Osteocyte (in vitro differentiated cells): ENCODE results near the gene TBKBP1. TPM values are rescaled to one million over a fixed set of nuclear protein-coding genes. Genes with fewer than 3 reads are reported as not detected.

Experiments
- DNase-seq: peaks from one replicate; pipeline ENCODE4 v3.0.0; 2021; ENCODE audit warnings: mixed read lengths; ENCODE audit not compliant: unreplicated experiment; ENCODE audit errors: extremely low spot score
- H3K27ac Mint-ChIP-seq: one replicate; pipeline ENCODE4 v1.8.0; 2021; ENCODE audit warnings: mild to moderate bottlenecking, mixed read lengths; ENCODE audit not compliant: unreplicated experiment
- H3K27me3 Mint-ChIP-seq: one replicate; pipeline ENCODE4 v1.8.0; 2021; ENCODE audit warnings: mixed read lengths; ENCODE audit not compliant: unreplicated experiment
- H3K36me3 Mint-ChIP-seq: one replicate; pipeline ENCODE4 v1.8.0; 2021; ENCODE audit warnings: mixed read lengths; ENCODE audit not compliant: unreplicated experiment
- H3K4me1 Mint-ChIP-seq: one replicate; pipeline ENCODE4 v1.8.0; 2021; ENCODE audit warnings: mixed read lengths; ENCODE audit not compliant: unreplicated experiment
- H3K4me3 Mint-ChIP-seq: one replicate; pipeline ENCODE4 v1.8.0; 2021; ENCODE audit warnings: mild to moderate bottlenecking, moderate library complexity, mixed read lengths; ENCODE audit not compliant: unreplicated experiment
- H3K9me3 Mint-ChIP-seq: one replicate; pipeline ENCODE4 v1.8.0; 2021; ENCODE audit warnings: mixed read lengths; ENCODE audit not compliant: unreplicated experiment
- total RNA-seq: library from RNA; stranded (reverse); gene quantifications from 2 replicates; pipeline ENCODE4 v1.2.1, GENCODE V29; 2021
- TF ChIP-seq, protein P1 (sequence below): fragments of 200-600 bp; sonication (generic); IDR thresholded peaks from 2 replicates; pipeline ENCODE4 v1.5.0; 2021; ENCODE audit warnings: antibody characterized with exemption, mild to moderate bottlenecking, moderate library complexity

TBKBP1 gene
- total RNA-seq, 1 donor from 2014 or later = 16.5 TPM

GRCh38 chr17:47726796-47727703 is 33.1 kb downstream of the TBKBP1 start:
- Mint-ChIP-seq H3K4me3 (no peak overlapping the region), H3K36me3 (no peaks in the 10 kb centered on the region), H3K9me3 (no peaks in the 10 kb centered on the region), H3K27ac (no peak overlapping the region), H3K27me3 (peaks cover 63% of the 10 kb centered on the region), H3K4me1 (no peaks in the 10 kb centered on the region)
- TF ChIP-seq, protein P1, sequence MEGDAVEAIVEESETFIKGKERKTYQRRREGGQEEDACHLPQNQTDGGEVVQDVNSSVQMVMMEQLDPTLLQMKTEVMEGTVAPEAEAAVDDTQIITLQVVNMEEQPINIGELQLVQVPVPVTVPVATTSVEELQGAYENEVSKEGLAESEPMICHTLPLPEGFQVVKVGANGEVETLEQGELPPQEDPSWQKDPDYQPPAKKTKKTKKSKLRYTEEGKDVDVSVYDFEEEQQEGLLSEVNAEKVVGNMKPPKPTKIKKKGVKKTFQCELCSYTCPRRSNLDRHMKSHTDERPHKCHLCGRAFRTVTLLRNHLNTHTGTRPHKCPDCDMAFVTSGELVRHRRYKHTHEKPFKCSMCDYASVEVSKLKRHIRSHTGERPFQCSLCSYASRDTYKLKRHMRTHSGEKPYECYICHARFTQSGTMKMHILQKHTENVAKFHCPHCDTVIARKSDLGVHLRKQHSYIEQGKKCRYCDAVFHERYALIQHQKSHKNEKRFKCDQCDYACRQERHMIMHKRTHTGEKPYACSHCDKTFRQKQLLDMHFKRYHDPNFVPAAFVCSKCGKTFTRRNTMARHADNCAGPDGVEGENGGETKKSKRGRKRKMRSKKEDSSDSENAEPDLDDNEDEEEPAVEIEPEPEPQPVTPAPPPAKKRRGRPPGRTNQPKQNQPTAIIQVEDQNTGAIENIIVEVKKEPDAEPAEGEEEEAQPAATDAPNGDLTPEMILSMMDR = no peak
- DNase-seq = no peak

- no peak overlapping the region for H3K27ac Mint-ChIP-seq
- no peak overlapping the region for H3K4me3 Mint-ChIP-seq
- no peak for DNase-seq
- H3K36me3 Mint-ChIP-seq = no peaks in the 10 kb centered on the region
- TF ChIP-seq, protein P1 = no peak
- H3K4me1 Mint-ChIP-seq = peaks cover under 1% of the 10 kb centered on the region
- H3K9me3 Mint-ChIP-seq = no peaks in the 10 kb centered on the region
- H3K27me3 Mint-ChIP-seq = peaks cover 69% of the 10 kb centered on the region
These were observed 33.7 kb downstream of the TBKBP1 start for GRCh38 chr17:47727704-47728036.

- H3K4me1 Mint-ChIP-seq = peaks cover 3% of the 10 kb centered on the region
- H3K36me3 Mint-ChIP-seq = no peaks in the 10 kb centered on the region
- H3K9me3 Mint-ChIP-seq = no peaks in the 10 kb centered on the region
- no peak for DNase-seq
- no peak overlapping the region for H3K27ac Mint-ChIP-seq
- no peak overlapping the region for H3K4me3 Mint-ChIP-seq
- TF ChIP-seq, protein P1 = no peak
- peaks cover 70% of the 10 kb centered on the region for H3K27me3 Mint-ChIP-seq
These were observed 34.4 kb downstream of the TBKBP1 start for GRCh38 chr17:47728214-47728877.

- TF ChIP-seq, protein P1 = no peak
- Mint-ChIP-seq H3K27me3 (peaks cover 69% of the 10 kb centered on the region), H3K27ac (no peak overlapping the region), H3K4me3 (no peak overlapping the region), H3K4me1 (peaks cover 7% of the 10 kb centered on the region), H3K9me3 (no peaks in the 10 kb centered on the region), H3K36me3 (no peaks in the 10 kb centered on the region)
- DNase-seq = no peak
These were observed 35.5 kb downstream of the TBKBP1 start for GRCh38 chr17:47729476-47729875.

GRCh38 chr17:47730681-47731080 is 36.7 kb downstream of the TBKBP1 start:
- Mint-ChIP-seq H3K27me3 (peaks cover 73% of the 10 kb centered on the region), H3K9me3 (no peaks in the 10 kb centered on the region), H3K36me3 (no peaks in the 10 kb centered on the region), H3K4me3 (no peak overlapping the region), H3K27ac (no peak overlapping the region), H3K4me1 (peaks cover 7% of the 10 kb centered on the region)
- DNase-seq = no peak
- TF ChIP-seq, protein P1 = no peak
